ENCODE results near the gene GRIK4. TPM values are rescaled to one million over a fixed set of nuclear protein-coding genes. Genes with fewer than 3 reads are reported as not detected.
"Not testable (repeated sequence)": the region's sequence is repeated elsewhere in the genome, so short reads cannot be mapped to it uniquely, and the experiment has no call there.

The GRIK4 gene
- total RNA-seq, 1 experiment from 2014 or later = not detected

GRCh38 chr11:120786206-120786735 lies 274.7 kb downstream of the GRIK4 start:
- H3F3A ChIP-seq (ENCODE audit: insufficient read depth, low read depth) = no peaks in the 10 kb centered on the region
- no peaks in the 10 kb centered on the region for H4K20me1 ChIP-seq (ENCODE audit: insufficient read depth)
- no TSS peak for BruUV-seq (replicated peaks)
- ChIA-PET POLR2A (ENCODE audit: unreplicated experiment) (no interaction called here), CTCF (no interaction called here)
- peaks cover 97% of the 10 kb centered on the region for H3K27me3 ChIP-seq (ENCODE audit: insufficient read depth, low read depth)
- no peak overlapping the region for H3K4me3 ChIP-seq
- H3K9me2 ChIP-seq (ENCODE audit: insufficient read depth) = no peaks in the 10 kb centered on the region
- no peak overlapping the region for H3K27ac ChIP-seq
- TF ChIP-seq EZH2 (IDR thresholded peaks at IDR 0.05; ENCODE audit: low read depth) (no peak), CTCF (conservative IDR thresholded peaks at IDR 0.05) (no peak)
- H3K4me1 ChIP-seq (replicated peaks; ENCODE audit: insufficient read depth) = no peaks in the 10 kb centered on the region
- no peaks in the 10 kb centered on the region for H3K36me3 ChIP-seq (ENCODE audit: low read depth)
- intact Hi-C loops (cut with micrococcal nuclease; ENCODE audit: unreplicated experiment) = no loop called here
- H3K4me2 ChIP-seq = no peak overlapping the region
- no peaks in the 10 kb centered on the region for H3K9me3 ChIP-seq (ENCODE audit: insufficient read depth, low read depth)
- H2AFZ ChIP-seq = no peak overlapping the region
- no peak for DNase-seq
- H3K79me2 ChIP-seq (ENCODE audit: low read depth) = no peaks in the 10 kb centered on the region

GRCh38 chr11:120787224-120787623 lies 275.7 kb downstream of the GRIK4 start:
- H3K4me3 ChIP-seq; intact Hi-C loops (cut with micrococcal nuclease; ENCODE audit: unreplicated experiment); H3K9me2 ChIP-seq (ENCODE audit: insufficient read depth); H3K9me3 ChIP-seq (ENCODE audit: insufficient read depth, low read depth); CTCF ChIA-PET; H3K4me2 ChIP-seq; BruUV-seq (replicated peaks); POLR2A ChIA-PET (ENCODE audit: unreplicated experiment); H3F3A ChIP-seq (ENCODE audit: insufficient read depth, low read depth); H2AFZ ChIP-seq; H3K79me2 ChIP-seq (ENCODE audit: low read depth); DNase-seq; H3K27ac ChIP-seq; H3K4me1 ChIP-seq (replicated peaks; ENCODE audit: insufficient read depth); H3K36me3 ChIP-seq (ENCODE audit: low read depth); H4K20me1 ChIP-seq (ENCODE audit: insufficient read depth): not testable (repeated sequence)
- peaks cover 97% of the 10 kb centered on the region for H3K27me3 ChIP-seq (ENCODE audit: insufficient read depth, low read depth)

GRCh38 chr11:120789391-120789790 lies 277.8 kb downstream of the GRIK4 start:
- Histone ChIP-seq H3K4me1 (replicated peaks; ENCODE audit: insufficient read depth) (no peaks in the 10 kb centered on the region), H3K9me2 (ENCODE audit: insufficient read depth) (no peaks in the 10 kb centered on the region), H3K4me2 (no peak overlapping the region), H3K9me3 (ENCODE audit: insufficient read depth, low read depth) (no peaks in the 10 kb centered on the region; the same call in 1 of the 2 replicates), H2AFZ (no peak overlapping the region), H3K36me3 (ENCODE audit: low read depth) (no peaks in the 10 kb centered on the region), H3F3A (ENCODE audit: insufficient read depth, low read depth) (no peaks in the 10 kb centered on the region), H3K79me2 (ENCODE audit: low read depth) (no peaks in the 10 kb centered on the region), H4K20me1 (ENCODE audit: insufficient read depth) (no peaks in the 10 kb centered on the region), H3K4me3 (no peak overlapping the region), H3K27ac (no peak overlapping the region), H3K27me3 (ENCODE audit: insufficient read depth, low read depth) (peaks cover 99% of the 10 kb centered on the region)
- ChIA-PET CTCF (no interaction called here), POLR2A (ENCODE audit: unreplicated experiment) (no interaction called here)
- intact Hi-C loops (cut with micrococcal nuclease; ENCODE audit: unreplicated experiment) = no loop called here
- no peak for DNase-seq
- no peak for TF ChIP-seq EZH2 (IDR thresholded peaks at IDR 0.05; ENCODE audit: low read depth)
- no TSS peak for BruUV-seq (replicated peaks)

- DNase-seq = no peak
- no peak overlapping the region for H2AFZ ChIP-seq
- no peaks in the 10 kb centered on the region for H3K9me2 ChIP-seq (ENCODE audit: insufficient read depth)
- no TSS peak for BruUV-seq (replicated peaks)
- no peaks in the 10 kb centered on the region for H3K36me3 ChIP-seq (ENCODE audit: low read depth)
- H4K20me1 ChIP-seq (ENCODE audit: insufficient read depth) = no peaks in the 10 kb centered on the region
- CTCF ChIA-PET = no interaction called here
- TF ChIP-seq EZH2 (IDR thresholded peaks at IDR 0.05; ENCODE audit: low read depth) (no peak), CTCF (conservative IDR thresholded peaks at IDR 0.05) (no peak)
- POLR2A ChIA-PET (ENCODE audit: unreplicated experiment) = no interaction called here
- H3K27me3 ChIP-seq (ENCODE audit: insufficient read depth, low read depth) = peaks cover 98% of the 10 kb centered on the region
- no peaks in the 10 kb centered on the region for H3F3A ChIP-seq (ENCODE audit: insufficient read depth, low read depth)
- no peaks in the 10 kb centered on the region for H3K79me2 ChIP-seq (ENCODE audit: low read depth)
- no peak overlapping the region for H3K27ac ChIP-seq
- intact Hi-C loops (cut with micrococcal nuclease; ENCODE audit: unreplicated experiment) = no loop called here
- no peak overlapping the region for H3K4me3 ChIP-seq
- H3K4me1 ChIP-seq (replicated peaks; ENCODE audit: insufficient read depth) = no peaks in the 10 kb centered on the region
- H3K9me3 ChIP-seq (ENCODE audit: insufficient read depth, low read depth) = no peaks in the 10 kb centered on the region; the same call in 1 of the 2 replicates
- H3K4me2 ChIP-seq = no peak overlapping the region
Measured at GRCh38 chr11:120792306-120792705, 280.8 kb downstream of the GRIK4 start.
